SK-N-SH (cell line): ENCODE results near the gene CACNA1E.

Source experiments
- EP300 ChIP-seq, 2 experiments: IDR thresholded peaks; 2 replicates each; pipeline versions ENCODE4 v1.4.0 to v1.6.1; 2012; ENCODE audit warnings: borderline replicate concordance in 1 of 2, low read depth in 1 of 2, low read length in 1 of 2
- FOXJ3 ChIP-seq: sonication (generic); formaldehyde crosslinking; IDR thresholded peaks from 2 replicates; pipeline ENCODE4 v1.5.1; 2020; ENCODE audit warnings: mild to moderate bottlenecking, missing genetic modification reagents
- MEF2A ChIP-seq: IDR thresholded peaks from 2 replicates; pipeline ENCODE4 v1.4.0; 2012; ENCODE audit warnings: low read depth, borderline replicate concordance
- MXI1 ChIP-seq: IDR thresholded peaks from 2 replicates; pipeline ENCODE4 v1.6.1; 2012; ENCODE audit warnings: mild to moderate bottlenecking, low read depth, low read length, improper control_type of control experiment
- POLR2AphosphoS5 ChIP-seq: IDR thresholded peaks from 2 replicates; pipeline ENCODE4 v1.6.1; 2012; ENCODE audit warnings: low read depth, low read length
- RAD21 ChIP-seq: IDR thresholded peaks from 2 replicates; pipeline ENCODE4 v1.6.1; 2012; ENCODE audit warnings: mild to moderate bottlenecking, low read length
- SIN3A ChIP-seq: IDR thresholded peaks from 2 replicates; pipeline ENCODE4 v1.6.1; 2012; ENCODE audit warnings: low read depth, mild to moderate bottlenecking, low read length, moderate library complexity, borderline replicate concordance
- SMC3 ChIP-seq: IDR thresholded peaks from 2 replicates; pipeline ENCODE4 v1.6.1; 2012; ENCODE audit warnings: low read depth, low read length, improper control_type of control experiment
- TAF1 ChIP-seq: IDR thresholded peaks from 2 replicates; pipeline ENCODE4 v1.6.1; 2012; ENCODE audit warnings: low read depth, mild to moderate bottlenecking, low read length, moderate library complexity, borderline replicate concordance
- TCF12 ChIP-seq: IDR thresholded peaks from 2 replicates; pipeline ENCODE4 v1.4.0; 2012
- TEAD4 ChIP-seq: IDR thresholded peaks from 2 replicates; pipeline ENCODE4 v1.4.0; 2012; ENCODE audit warnings: mild to moderate bottlenecking, borderline replicate concordance; ENCODE audit not compliant: insufficient read depth
- TF ChIP-seq, protein P1 (sequence below): fragments of 200-600 bp; sonication (generic); IDR thresholded peaks from 2 replicates; pipeline ENCODE4 v1.6.1; 2017; ENCODE audit warnings: antibody characterized with exemption, mild to moderate bottlenecking, moderate library complexity
- TF ChIP-seq, protein P2 (sequence below): IDR thresholded peaks from 2 replicates; pipeline ENCODE4 v1.4.0; 2012; ENCODE audit warnings: low read depth, borderline replicate concordance
- TF ChIP-seq, protein P3 (sequence below): fragments of 150-350 bp; IDR thresholded peaks from 2 replicates; pipeline ENCODE4 v1.6.1; 2017; ENCODE audit warnings: antibody characterized with exemption, low read length, low read depth, borderline replicate concordance

- TF ChIP-seq EP300 (IDR thresholded peaks at IDR 0.05; ENCODE audit: borderline replicate concordance in 1 of 2, low read depth in 1 of 2, low read length in 1 of 2) (no peak), TEAD4 (no peak), SMC3 (no peak), TCF12 (no peak), RAD21 (no peak), TAF1 (no peak), POLR2AphosphoS5 (no peak), SIN3A (no peak), MEF2A (no peak), MXI1 (no peak), FOXJ3 (CRISPR knock-in tag) (no peak)
- TF ChIP-seq, protein P1, sequence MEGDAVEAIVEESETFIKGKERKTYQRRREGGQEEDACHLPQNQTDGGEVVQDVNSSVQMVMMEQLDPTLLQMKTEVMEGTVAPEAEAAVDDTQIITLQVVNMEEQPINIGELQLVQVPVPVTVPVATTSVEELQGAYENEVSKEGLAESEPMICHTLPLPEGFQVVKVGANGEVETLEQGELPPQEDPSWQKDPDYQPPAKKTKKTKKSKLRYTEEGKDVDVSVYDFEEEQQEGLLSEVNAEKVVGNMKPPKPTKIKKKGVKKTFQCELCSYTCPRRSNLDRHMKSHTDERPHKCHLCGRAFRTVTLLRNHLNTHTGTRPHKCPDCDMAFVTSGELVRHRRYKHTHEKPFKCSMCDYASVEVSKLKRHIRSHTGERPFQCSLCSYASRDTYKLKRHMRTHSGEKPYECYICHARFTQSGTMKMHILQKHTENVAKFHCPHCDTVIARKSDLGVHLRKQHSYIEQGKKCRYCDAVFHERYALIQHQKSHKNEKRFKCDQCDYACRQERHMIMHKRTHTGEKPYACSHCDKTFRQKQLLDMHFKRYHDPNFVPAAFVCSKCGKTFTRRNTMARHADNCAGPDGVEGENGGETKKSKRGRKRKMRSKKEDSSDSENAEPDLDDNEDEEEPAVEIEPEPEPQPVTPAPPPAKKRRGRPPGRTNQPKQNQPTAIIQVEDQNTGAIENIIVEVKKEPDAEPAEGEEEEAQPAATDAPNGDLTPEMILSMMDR = no peak
- TF ChIP-seq, protein P2, sequence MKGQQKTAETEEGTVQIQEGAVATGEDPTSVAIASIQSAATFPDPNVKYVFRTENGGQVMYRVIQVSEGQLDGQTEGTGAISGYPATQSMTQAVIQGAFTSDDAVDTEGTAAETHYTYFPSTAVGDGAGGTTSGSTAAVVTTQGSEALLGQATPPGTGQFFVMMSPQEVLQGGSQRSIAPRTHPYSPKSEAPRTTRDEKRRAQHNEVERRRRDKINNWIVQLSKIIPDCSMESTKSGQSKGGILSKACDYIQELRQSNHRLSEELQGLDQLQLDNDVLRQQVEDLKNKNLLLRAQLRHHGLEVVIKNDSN = no peak
- TF ChIP-seq, protein P3, sequence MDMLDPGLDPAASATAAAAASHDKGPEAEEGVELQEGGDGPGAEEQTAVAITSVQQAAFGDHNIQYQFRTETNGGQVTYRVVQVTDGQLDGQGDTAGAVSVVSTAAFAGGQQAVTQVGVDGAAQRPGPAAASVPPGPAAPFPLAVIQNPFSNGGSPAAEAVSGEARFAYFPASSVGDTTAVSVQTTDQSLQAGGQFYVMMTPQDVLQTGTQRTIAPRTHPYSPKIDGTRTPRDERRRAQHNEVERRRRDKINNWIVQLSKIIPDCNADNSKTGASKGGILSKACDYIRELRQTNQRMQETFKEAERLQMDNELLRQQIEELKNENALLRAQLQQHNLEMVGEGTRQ = no peak
These were observed 176.1 kb downstream of the CACNA1E start for GRCh38 chr1:181659321-181659957.
